CD14-positive monocyte (primary cell): ENCODE data around the gene CACNA2D2. TPM values are rescaled to one million over a fixed set of nuclear protein-coding genes. Genes with fewer than 3 reads are reported as not detected.

Experiments
- DNase-seq, 3 donors: peaks; one replicate each; pipeline ENCODE4 v3.0.0-alpha.2; 2011 to 2022
- H2AFZ ChIP-seq: 2 replicates; pipeline ENCODE4 v1.6.0; 2012; ENCODE audit warnings: mild to moderate bottlenecking, low read depth, low read length, inconsistent platforms; ENCODE audit not compliant: insufficient read depth, poor library complexity, severe bottlenecking
- H3K27ac ChIP-seq, 2 donors: 1 replicate in 1 of 2; 2 replicates in 1 of 2; pipeline ENCODE4 v1.5.1; 2012 to 2013; ENCODE audit warnings: low read length in 2 of 2, control low read depth in 1 of 2, inconsistent platforms in 1 of 2, low read depth in 1 of 2, mild to moderate bottlenecking in 1 of 2
- H3K27me3 ChIP-seq, 2 donors: one replicate each; pipeline versions ENCODE4 v1.6.0 to v1.6.1; 2011 to 2013; ENCODE audit warnings: low read length in 2 of 2; ENCODE audit not compliant: control insufficient read depth in 2 of 2, insufficient read depth in 2 of 2
- H3K36me3 ChIP-seq, 2 donors: replicated peaks in 1 of 2; 1 replicate in 1 of 2; 2 replicates in 1 of 2; pipeline versions ENCODE4 v1.5.1 to v1.6.1; 2012 to 2013; ENCODE audit warnings: low read length in 2 of 2, control low read depth in 1 of 2, inconsistent platforms in 1 of 2, mild to moderate bottlenecking in 1 of 2; ENCODE audit not compliant: insufficient read depth in 2 of 2, control insufficient read depth in 1 of 2
- H3K4me1 ChIP-seq, 2 donors: 1 replicate in 1 of 2; 2 replicates in 1 of 2; pipeline versions ENCODE4 v1.5.1 to v1.6.1; 2012 to 2013; ENCODE audit warnings: low read length in 2 of 2, control low read depth in 1 of 2, inconsistent platforms in 1 of 2, mild to moderate bottlenecking in 1 of 2, moderate library complexity in 1 of 2; ENCODE audit not compliant: insufficient read depth in 2 of 2, control insufficient read depth in 1 of 2
- H3K4me2 ChIP-seq: replicated peaks from 2 replicates; pipeline ENCODE3; 2012; ENCODE audit warnings: low read length, moderate library complexity, mild to moderate bottlenecking; ENCODE audit not compliant: poor library complexity, severe bottlenecking; ENCODE audit errors: extremely low read depth
- H3K4me3 ChIP-seq, 3 experiments: fragments of 200-600 bp in 1 of 3; sonication (generic) in 1 of 3; replicated peaks in 1 of 3; 1 replicate in 2 of 3; 2 replicates in 1 of 3; pipeline ENCODE4 v1.5.1; 2011 to 2013; ENCODE audit warnings: low read length in 3 of 3, mild to moderate bottlenecking in 3 of 3, control low read depth in 2 of 3, low read depth in 2 of 3, inconsistent platforms in 1 of 3, moderate library complexity in 1 of 3
- H3K79me2 ChIP-seq: 2 replicates; pipeline ENCODE4 v1.6.0; 2012; ENCODE audit warnings: mild to moderate bottlenecking, control low read depth, inconsistent platforms, low read length, moderate library complexity; ENCODE audit not compliant: insufficient read depth
- H3K9ac ChIP-seq: 2 replicates; pipeline ENCODE4 v1.6.0; 2017; ENCODE audit warnings: low read length, mild to moderate bottlenecking; ENCODE audit not compliant: insufficient read depth, poor library complexity, severe bottlenecking
- H3K9me3 ChIP-seq, 2 donors: replicated peaks in 1 of 2; 1 replicate in 1 of 2; 2 replicates in 1 of 2; pipeline versions ENCODE4 v1.5.1 to v1.6.1; 2012 to 2013; ENCODE audit warnings: low read length in 2 of 2, control low read depth in 1 of 2; ENCODE audit not compliant: control insufficient read depth in 1 of 2, insufficient read depth in 1 of 2
- H4K20me1 ChIP-seq: 2 replicates; pipeline ENCODE4 v1.6.0; 2012; ENCODE audit warnings: mild to moderate bottlenecking, low read length, control low read depth, moderate library complexity; ENCODE audit not compliant: insufficient read depth
- H3K27ac Mint-ChIP-seq, 7 donors: one replicate each; pipeline ENCODE4 v1.8.0; 2020; ENCODE audit warnings: mild to moderate bottlenecking in 7 of 7, mixed read lengths in 7 of 7, moderate library complexity in 6 of 7, inconsistent platforms in 2 of 7
- H3K27me3 Mint-ChIP-seq, 3 donors: one replicate each; pipeline ENCODE4 v1.8.0; 2021 to 2022; ENCODE audit warnings: low read depth in 3 of 3, mild to moderate bottlenecking in 3 of 3, mixed read lengths in 3 of 3, moderate library complexity in 3 of 3, inconsistent platforms in 1 of 3
- H3K36me3 Mint-ChIP-seq, 2 donors: one replicate each; pipeline ENCODE4 v1.8.0; 2020; ENCODE audit warnings: mixed read lengths in 2 of 2, inconsistent platforms in 1 of 2, mild to moderate bottlenecking in 1 of 2
- H3K4me1 Mint-ChIP-seq: one replicate; pipeline ENCODE4 v1.8.0; 2020; ENCODE audit warnings: mild to moderate bottlenecking, mixed read lengths
- H3K4me3 Mint-ChIP-seq, 2 donors: one replicate each; pipeline ENCODE4 v1.8.0; 2020; ENCODE audit warnings: mild to moderate bottlenecking in 2 of 2, mixed read lengths in 2 of 2, moderate library complexity in 1 of 2
- H3K9me3 Mint-ChIP-seq, 7 donors: one replicate each; pipeline ENCODE4 v1.8.0; 2020 to 2022; ENCODE audit warnings: mixed read lengths in 7 of 7, mild to moderate bottlenecking in 6 of 7, moderate library complexity in 6 of 7, inconsistent platforms in 2 of 7
- WGBS: methylation state at CpG from one replicate; pipeline ENCODE4 v1.1.5; 2013; ENCODE audit warnings: missing lambda C conversion rate; ENCODE audit not compliant: insufficient coverage; 5-methylcytosine and 5-hydroxymethylcytosine counted together
- intact Hi-C, 2 donors: fragments of 100-400 bp; cut with micrococcal nuclease; formaldehyde crosslinking; loops; one replicate each; pipeline versions ENCODE4 v1.15.0 to v1.15.1; 2023
- polyA plus RNA-seq, 3 donors: library from polyadenylated mRNA; depleted of rRNA in 1 of 3; unstranded in 2 of 3; stranded (reverse) in 1 of 3; fragments of 300-500 nt in 2 of 3; fragments of >200 nt in 1 of 3; fragmentation: Illumina TruSeq in 2 of 3; gene quantifications; 1 replicate in 2 of 3; 2 replicates in 1 of 3; pipeline ENCODE4 v1.2.3, GENCODE V29; 2012 to 2021
- TF ChIP-seq, protein P1 (sequence below): fragments of 200-600 bp; IDR thresholded peaks from one replicate; pipeline ENCODE4 v1.8.0; 2022; ENCODE audit warnings: antibody characterized with exemption, mild to moderate bottlenecking

The CACNA2D2 gene
- polyA plus RNA-seq, 3 donors, result 0.09 to 0.16 TPM; not detected in 1

DNA sequence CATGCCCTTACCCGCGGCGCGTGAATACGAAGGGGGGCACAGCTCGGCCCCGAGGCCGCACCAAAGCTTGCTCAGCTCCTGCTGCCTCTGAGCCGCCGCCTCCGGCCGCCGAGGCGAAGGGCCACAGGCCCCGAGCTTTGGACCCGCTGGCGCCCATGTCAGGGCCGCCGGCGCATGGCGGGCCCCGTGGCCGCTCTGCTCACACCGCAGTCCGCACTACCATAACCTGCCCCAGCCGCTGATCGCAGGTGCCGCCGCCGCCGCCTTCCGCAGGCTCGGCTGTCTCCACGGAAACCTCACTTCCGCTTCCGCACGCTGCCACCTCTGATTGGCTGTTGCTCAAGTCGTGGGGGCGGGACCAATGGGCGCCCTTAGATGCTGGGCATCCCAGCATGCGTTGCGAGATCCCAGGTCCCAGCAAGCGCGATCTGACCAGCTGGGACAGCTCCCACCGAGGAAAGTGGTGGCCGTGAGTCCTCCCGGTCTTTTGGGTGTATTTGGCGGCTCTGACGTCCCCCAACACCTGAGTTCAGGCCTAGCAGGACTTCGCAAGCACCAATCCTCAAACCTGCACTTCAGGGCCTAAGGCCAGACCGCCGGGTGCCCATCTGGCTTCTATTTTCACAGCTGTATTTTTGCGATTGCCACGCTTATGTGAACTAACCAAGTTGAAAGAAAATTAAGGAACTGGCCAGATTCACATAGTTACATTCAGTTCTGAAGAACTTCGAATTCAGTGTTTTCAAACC, 175.3 kb downstream of the CACNA2D2 start, which contains the start of gene TUSC2:
Gene TUSC2 (minus strand): TSS at position 281 of the 749 bp plus-strand sequence. CDS start 124 bp downstream, at position 157.
- H3K9me3 ChIP-seq, result no peaks in the 10 kb centered on the region
- TF ChIP-seq, protein P1, sequence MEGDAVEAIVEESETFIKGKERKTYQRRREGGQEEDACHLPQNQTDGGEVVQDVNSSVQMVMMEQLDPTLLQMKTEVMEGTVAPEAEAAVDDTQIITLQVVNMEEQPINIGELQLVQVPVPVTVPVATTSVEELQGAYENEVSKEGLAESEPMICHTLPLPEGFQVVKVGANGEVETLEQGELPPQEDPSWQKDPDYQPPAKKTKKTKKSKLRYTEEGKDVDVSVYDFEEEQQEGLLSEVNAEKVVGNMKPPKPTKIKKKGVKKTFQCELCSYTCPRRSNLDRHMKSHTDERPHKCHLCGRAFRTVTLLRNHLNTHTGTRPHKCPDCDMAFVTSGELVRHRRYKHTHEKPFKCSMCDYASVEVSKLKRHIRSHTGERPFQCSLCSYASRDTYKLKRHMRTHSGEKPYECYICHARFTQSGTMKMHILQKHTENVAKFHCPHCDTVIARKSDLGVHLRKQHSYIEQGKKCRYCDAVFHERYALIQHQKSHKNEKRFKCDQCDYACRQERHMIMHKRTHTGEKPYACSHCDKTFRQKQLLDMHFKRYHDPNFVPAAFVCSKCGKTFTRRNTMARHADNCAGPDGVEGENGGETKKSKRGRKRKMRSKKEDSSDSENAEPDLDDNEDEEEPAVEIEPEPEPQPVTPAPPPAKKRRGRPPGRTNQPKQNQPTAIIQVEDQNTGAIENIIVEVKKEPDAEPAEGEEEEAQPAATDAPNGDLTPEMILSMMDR, result no peak
- H2AFZ ChIP-seq, result peak within 1 kb of the TSS; percentile 81
- H3K27ac Mint-ChIP-seq, result peak within 1 kb of the TSS; percentile 79 to 94 (median 90)
- H3K79me2 ChIP-seq, result peaks cover 54% of the 10 kb centered on the region
- no peaks in the 10 kb centered on the region for H3K27me3 ChIP-seq
- H3K4me1 ChIP-seq, result peaks cover 50 to 61% of the 10 kb centered on the region in 2 donors
- H3K4me3 Mint-ChIP-seq, result peak within 1 kb of the TSS; percentile 84 to 96
- H3K4me1 Mint-ChIP-seq, result peaks cover 49% of the 10 kb centered on the region
- H3K9ac ChIP-seq, result peak within 1 kb of the TSS; percentile 82
- peaks cover 0 to 1% (median 0%) of the 10 kb centered on the region in 3 donors for H3K27me3 Mint-ChIP-seq
- peaks cover 36 to 61% of the 10 kb centered on the region in 2 donors for H3K36me3 Mint-ChIP-seq
- WGBS, result under 1% methylated on average over 52 of the region's 55 CpGs
- intact Hi-C loops, result no loop called here
- peak within 1 kb of the TSS; percentile 94 for H3K4me2 ChIP-seq
- H3K4me3 ChIP-seq, result peak within 1 kb of the TSS; percentile 78 to 91 (median 84)
- peaks cover 59% of the 10 kb centered on the region for H4K20me1 ChIP-seq
- peak within 1 kb of the TSS; percentile 50 to 80 for H3K27ac ChIP-seq
- DNase-seq, result peak; percentile 93 to 96 (median 96)
- peaks cover 31 to 45% of the 10 kb centered on the region in 2 donors for H3K36me3 ChIP-seq
- no peaks in the 10 kb centered on the region for H3K9me3 Mint-ChIP-seq

DNA sequence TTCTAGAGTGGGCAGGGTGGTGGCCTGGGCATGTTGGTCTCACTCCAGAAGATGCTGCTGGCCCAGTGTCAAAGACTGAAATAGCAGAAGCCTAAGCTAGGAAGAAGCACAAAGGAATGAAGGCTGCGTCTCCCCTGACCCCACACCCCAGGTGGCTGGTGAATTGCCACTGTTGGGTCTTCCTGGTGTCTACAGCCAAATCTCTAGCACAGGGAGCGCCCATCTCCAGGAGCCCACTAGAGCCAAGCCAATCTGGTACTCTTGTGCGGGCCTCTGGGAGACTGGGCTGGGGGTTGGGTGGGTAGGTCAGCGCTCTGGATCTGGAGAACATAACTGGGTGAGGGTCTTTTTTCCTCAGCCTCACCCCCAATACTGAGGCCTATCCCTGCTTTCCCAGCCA, 176.3 kb downstream of the CACNA2D2 start:
- Histone ChIP-seq H3K4me1 (peaks cover 58 to 71% of the 10 kb centered on the region in 2 donors), H3K79me2 (peaks cover 44% of the 10 kb centered on the region), H4K20me1 (peaks cover 49% of the 10 kb centered on the region), H3K27ac (peak overlapping the region in 1 of 2 donors; percentile 80), H3K9ac (peak overlapping the region; percentile 82), H3K36me3 (peaks cover 29 to 35% of the 10 kb centered on the region in 2 donors), H3K9me3 (no peaks in the 10 kb centered on the region), H2AFZ (no peak overlapping the region), H3K4me3 (peak overlapping the region; percentile 78 to 91 (median 84)), H3K27me3 (no peaks in the 10 kb centered on the region), H3K4me2 (peak overlapping the region; percentile 94)
- Mint-ChIP-seq H3K36me3 (peaks cover 31 to 51% of the 10 kb centered on the region in 2 donors), H3K27ac (peak overlapping the region; percentile 68 to 83 (median 80)), H3K4me3 (peak overlapping the region; percentile 84 to 96), H3K9me3 (no peaks in the 10 kb centered on the region), H3K4me1 (peaks cover 58% of the 10 kb centered on the region), H3K27me3 (peaks cover 0 to 1% (median 0%) of the 10 kb centered on the region in 3 donors)
- WGBS, result no CpG with 5 or more reads among the region's 4 CpGs
- intact Hi-C loops, result no loop called here
- TF ChIP-seq, protein P1, result no peak
- no peak for DNase-seq
